OCI-LY1 (cell line): ENCODE results near the gene ZFY.

Source experiments
- H2AFZ ChIP-seq: fragments of 200-600 bp; sonication (generic), shearing (Covaris generic); 2 replicates; pipeline ENCODE4 v1.6.0; 2014; ENCODE audit warnings: antibody characterized with exemption, mild to moderate bottlenecking, low read length
- H3F3A ChIP-seq: fragments of 200-600 bp; sonication (generic), shearing (Covaris generic); 2 replicates; pipeline ENCODE4 v1.6.0; 2014; ENCODE audit warnings: mild to moderate bottlenecking, antibody characterized with exemption, low read length, moderate library complexity; ENCODE audit not compliant: insufficient read depth
- H3K27ac ChIP-seq: fragments of 200-600 bp; sonication (generic); 2 replicates; pipeline ENCODE4 v1.5.1; 2014; ENCODE audit warnings: low read length, mixed run types, mild to moderate bottlenecking, low read depth; ENCODE audit not compliant: poor library complexity, severe bottlenecking
- H3K27me3 ChIP-seq: fragments of 200-600 bp; sonication (generic); 2 replicates; pipeline ENCODE4 v1.6.0; 2014; ENCODE audit warnings: antibody characterized with exemption, mild to moderate bottlenecking, low read length, moderate library complexity; ENCODE audit not compliant: insufficient read depth
- H3K36me3 ChIP-seq: fragments of 200-600 bp; sonication (generic); 2 replicates; pipeline ENCODE4 v1.6.1; 2014; ENCODE audit warnings: mild to moderate bottlenecking, antibody characterized with exemption, low read length, moderate library complexity, mixed read lengths; ENCODE audit not compliant: insufficient read depth
- H3K4me1 ChIP-seq: fragments of 200-600 bp; sonication (generic); 2 replicates; pipeline ENCODE4 v1.5.1; 2014; ENCODE audit warnings: mild to moderate bottlenecking, low read length, moderate library complexity; ENCODE audit not compliant: insufficient read depth, severe bottlenecking
- H3K4me2 ChIP-seq: fragments of 200-600 bp; sonication (generic), shearing (Covaris generic); 2 replicates; pipeline ENCODE4 v1.6.1; 2014; ENCODE audit warnings: low read length
- H3K4me3 ChIP-seq: fragments of 200-600 bp; sonication (generic); 2 replicates; pipeline ENCODE4 v1.5.1; 2014; ENCODE audit warnings: low read length, low read depth, mild to moderate bottlenecking, mixed read lengths; ENCODE audit not compliant: poor library complexity, severe bottlenecking
- H3K79me2 ChIP-seq: fragments of 200-600 bp; shearing (Covaris generic); 2 replicates; pipeline ENCODE4 v1.6.1; 2016; ENCODE audit warnings: mixed run types, low read length, mixed read lengths; ENCODE audit not compliant: insufficient read depth
- H3K9ac ChIP-seq: fragments of 200-600 bp; sonication (generic), shearing (Covaris generic); 2 replicates; pipeline ENCODE4 v1.6.1; 2014; ENCODE audit warnings: mild to moderate bottlenecking, low read length, mixed read lengths
- H3K9me2 ChIP-seq: fragments of 200-600 bp; sonication (generic), shearing (Covaris generic); 2 replicates; pipeline ENCODE4 v1.6.1; 2014; ENCODE audit warnings: low read depth, mild to moderate bottlenecking, low read length, mixed read lengths
- H3K9me3 ChIP-seq: fragments of 200-600 bp; shearing (Covaris generic); 2 replicates; pipeline ENCODE4 v1.6.1; 2014; ENCODE audit warnings: low read length, mixed read lengths
- H4K20me1 ChIP-seq: fragments of 200-600 bp; sonication (generic), shearing (Covaris generic); 2 replicates; pipeline ENCODE4 v1.6.0; 2016; ENCODE audit warnings: mild to moderate bottlenecking, low read length; ENCODE audit not compliant: insufficient read depth
- EZH2 ChIP-seq: fragments of 200-600 bp; sonication (generic), shearing (Covaris generic); IDR thresholded peaks from 2 replicates; pipeline ENCODE4 v1.8.0; 2017; ENCODE audit warnings: borderline replicate concordance, mixed run types, mild to moderate bottlenecking, antibody characterized with exemption, low read length, moderate library complexity, mixed read lengths
- TF ChIP-seq, protein P1 (sequence below): fragments of 200-600 bp; sonication (generic), shearing (Covaris generic); IDR thresholded peaks from 2 replicates; pipeline ENCODE4 v1.5.1; 2017; ENCODE audit warnings: mild to moderate bottlenecking, antibody characterized with exemption, low read length, moderate library complexity, mixed read lengths

Gene ZFY

DNA sequence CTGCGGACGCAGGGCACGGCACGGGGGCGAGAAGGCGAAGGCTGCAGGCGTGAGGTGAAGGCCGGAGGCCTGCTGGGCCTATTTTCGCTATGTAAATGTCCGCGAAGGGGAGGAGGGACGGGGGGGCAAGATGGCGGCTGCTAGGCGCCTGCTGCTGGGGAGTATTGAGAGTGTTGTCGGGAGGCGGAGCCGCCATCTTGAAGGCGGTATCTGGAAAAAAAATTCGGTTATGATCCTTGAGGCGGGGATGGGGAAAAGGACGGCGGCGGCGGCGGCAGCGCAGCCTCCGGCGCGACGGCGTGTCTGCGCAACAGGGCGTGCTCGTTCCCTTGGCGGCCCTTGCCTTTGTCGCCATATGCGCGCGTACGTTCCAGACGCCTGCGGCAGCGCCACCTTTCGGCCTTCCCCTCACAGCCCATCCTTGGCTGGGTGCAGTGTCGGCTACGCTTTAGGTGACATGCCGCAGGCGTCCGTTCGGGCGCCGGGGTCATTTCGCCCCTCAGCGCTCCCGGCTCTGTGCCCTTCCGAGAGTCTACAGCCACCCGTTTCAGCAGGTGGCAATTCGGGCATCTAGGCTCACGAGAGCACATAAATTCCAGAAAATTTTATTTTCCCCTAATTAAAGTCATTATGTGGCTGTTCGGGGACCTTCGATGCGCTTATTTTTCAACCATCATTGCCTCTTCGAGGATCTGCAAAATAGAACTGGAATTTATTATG lies 695 bp downstream of the ZFY start:
- no peaks in the 10 kb centered on the region for H3K9me2 ChIP-seq
- H3F3A ChIP-seq: no peaks in the 10 kb centered on the region
- H3K36me3 ChIP-seq: peaks cover 9% of the 10 kb centered on the region; the same call in 1 of the 2 replicates
- H3K27ac ChIP-seq: peak overlapping the region; percentile 98
- no peak overlapping the region for H2AFZ ChIP-seq
- TF ChIP-seq, protein P1, sequence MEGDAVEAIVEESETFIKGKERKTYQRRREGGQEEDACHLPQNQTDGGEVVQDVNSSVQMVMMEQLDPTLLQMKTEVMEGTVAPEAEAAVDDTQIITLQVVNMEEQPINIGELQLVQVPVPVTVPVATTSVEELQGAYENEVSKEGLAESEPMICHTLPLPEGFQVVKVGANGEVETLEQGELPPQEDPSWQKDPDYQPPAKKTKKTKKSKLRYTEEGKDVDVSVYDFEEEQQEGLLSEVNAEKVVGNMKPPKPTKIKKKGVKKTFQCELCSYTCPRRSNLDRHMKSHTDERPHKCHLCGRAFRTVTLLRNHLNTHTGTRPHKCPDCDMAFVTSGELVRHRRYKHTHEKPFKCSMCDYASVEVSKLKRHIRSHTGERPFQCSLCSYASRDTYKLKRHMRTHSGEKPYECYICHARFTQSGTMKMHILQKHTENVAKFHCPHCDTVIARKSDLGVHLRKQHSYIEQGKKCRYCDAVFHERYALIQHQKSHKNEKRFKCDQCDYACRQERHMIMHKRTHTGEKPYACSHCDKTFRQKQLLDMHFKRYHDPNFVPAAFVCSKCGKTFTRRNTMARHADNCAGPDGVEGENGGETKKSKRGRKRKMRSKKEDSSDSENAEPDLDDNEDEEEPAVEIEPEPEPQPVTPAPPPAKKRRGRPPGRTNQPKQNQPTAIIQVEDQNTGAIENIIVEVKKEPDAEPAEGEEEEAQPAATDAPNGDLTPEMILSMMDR: no peak
- TF ChIP-seq EZH2: no peak
- peak overlapping the region; percentile 100 for H3K9ac ChIP-seq
- H3K4me1 ChIP-seq: peaks cover 54% of the 10 kb centered on the region
- H3K9me3 ChIP-seq: no peaks in the 10 kb centered on the region
- H3K27me3 ChIP-seq: no peaks in the 10 kb centered on the region
- H3K4me3 ChIP-seq: peak overlapping the region; percentile 95
- peak overlapping the region; percentile 98 for H3K4me2 ChIP-seq
- peaks cover 36% of the 10 kb centered on the region for H3K79me2 ChIP-seq
- no peaks in the 10 kb centered on the region for H4K20me1 ChIP-seq

DNA sequence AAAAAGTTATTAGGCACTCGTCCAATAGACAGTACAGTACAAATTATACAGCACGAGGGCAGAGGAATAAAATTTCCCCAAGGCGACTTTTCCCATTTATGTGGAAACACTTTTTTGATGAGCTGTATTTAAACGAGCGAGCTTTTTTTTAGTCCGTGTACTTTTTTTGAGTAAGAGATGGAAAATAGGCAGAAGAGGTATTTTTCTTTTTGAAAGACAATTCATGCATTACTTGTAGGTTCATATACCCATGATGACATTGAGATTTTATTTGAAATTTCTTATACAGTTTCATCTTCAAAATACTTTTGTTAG lies 1.2 kb downstream of the ZFY start:
- TF ChIP-seq EZH2: no peak
- TF ChIP-seq, protein P1: no peak
- H3K27me3 ChIP-seq: no peaks in the 10 kb centered on the region
- H4K20me1 ChIP-seq: no peaks in the 10 kb centered on the region
- peaks cover 41% of the 10 kb centered on the region for H3K79me2 ChIP-seq
- no peaks in the 10 kb centered on the region for H3K9me3 ChIP-seq
- H3K9me2 ChIP-seq: no peaks in the 10 kb centered on the region
- H3K4me3 ChIP-seq: peak overlapping the region; percentile 95
- H3K4me1 ChIP-seq: peaks cover 59% of the 10 kb centered on the region
- H3K27ac ChIP-seq: peak overlapping the region; percentile 98
- H3K4me2 ChIP-seq: peak overlapping the region; percentile 98
- H2AFZ ChIP-seq: no peak overlapping the region
- H3F3A ChIP-seq: no peaks in the 10 kb centered on the region
- H3K36me3 ChIP-seq: peaks cover 9% of the 10 kb centered on the region; the same call in 1 of the 2 replicates
- H3K9ac ChIP-seq: peak overlapping the region; percentile 100

DNA sequence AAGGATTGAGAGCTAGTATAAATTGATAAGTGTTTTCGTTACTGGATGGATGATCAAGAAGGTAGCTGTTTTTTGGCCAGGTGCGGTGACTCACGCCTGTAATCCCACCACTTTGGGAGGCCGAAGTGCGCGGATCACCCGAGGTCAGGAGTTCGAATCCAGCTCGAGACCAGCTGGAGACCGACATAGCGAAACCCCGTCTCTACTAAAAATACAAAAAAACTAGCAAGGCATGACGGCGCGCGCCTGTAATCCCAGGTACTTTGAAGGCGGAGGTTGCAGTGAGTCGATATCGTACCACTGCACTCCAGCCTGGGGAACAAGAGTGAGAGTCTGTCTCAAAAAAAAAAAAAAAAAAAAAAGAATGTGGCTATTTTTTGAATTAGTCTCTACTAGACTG lies 2.0 kb downstream of the ZFY start:
- no peak for TF ChIP-seq EZH2
- TF ChIP-seq, protein P1: no peak
- H2AFZ ChIP-seq: no peak overlapping the region
- peak overlapping the region; percentile 100 for H3K9ac ChIP-seq
- no peaks in the 10 kb centered on the region for H3K9me3 ChIP-seq
- peaks cover 6% of the 10 kb centered on the region; the same call in 1 of the 2 replicates for H3K36me3 ChIP-seq
- H3K27ac ChIP-seq: peak overlapping the region; percentile 98
- peaks cover 48% of the 10 kb centered on the region for H3K79me2 ChIP-seq
- no peaks in the 10 kb centered on the region for H3K9me2 ChIP-seq
- peak overlapping the region; percentile 98 for H3K4me2 ChIP-seq
- no peaks in the 10 kb centered on the region for H4K20me1 ChIP-seq
- peaks cover 64% of the 10 kb centered on the region for H3K4me1 ChIP-seq
- peak overlapping the region; percentile 95 for H3K4me3 ChIP-seq
- no peaks in the 10 kb centered on the region for H3K27me3 ChIP-seq
- H3F3A ChIP-seq: no peaks in the 10 kb centered on the region
